GM23338 (cell line): ENCODE results near the gene CHCHD6. TPM values are rescaled to one million over a fixed set of nuclear protein-coding genes. Genes with fewer than 3 reads are reported as not detected.

Experiments
- ATAC-seq: fragments of 200-7000 bp; cut with Tn5 transposase; 3 replicates; pipeline ENCODE4 v1.9.1; 2020
- DNase-seq: peaks from one replicate; pipeline ENCODE4 v3.0.0-alpha.2; 2015; ENCODE audit warnings: low spot score
- H2AFZ ChIP-seq: fragments of 200-600 bp; sonication (generic); 2 replicates; pipeline ENCODE4 v1.8.0; 2016; ENCODE audit warnings: antibody characterized with exemption, mild to moderate bottlenecking, moderate library complexity
- H3F3A ChIP-seq: fragments of 200-600 bp; sonication (generic); replicated peaks from 2 replicates; pipeline ENCODE4 v1.8.0; 2017; ENCODE audit warnings: antibody characterized with exemption, mixed run types, low read depth
- H3K27ac ChIP-seq: fragments of 200-600 bp; sonication (generic); 2 replicates; pipeline ENCODE4 v1.6.1; 2016; ENCODE audit warnings: low read depth
- H3K27me3 ChIP-seq: fragments of 200-600 bp; sonication (generic); 2 replicates; pipeline ENCODE4 v1.8.0; 2016; ENCODE audit warnings: mild to moderate bottlenecking, mixed run types, moderate library complexity; ENCODE audit not compliant: insufficient read depth
- H3K36me3 ChIP-seq: fragments of 200-600 bp; sonication (generic); 2 replicates; pipeline ENCODE4 v1.8.0; 2016; ENCODE audit warnings: mild to moderate bottlenecking; ENCODE audit not compliant: insufficient read depth
- H3K4me1 ChIP-seq: fragments of 200-600 bp; sonication (generic); 2 replicates; pipeline ENCODE4 v1.8.0; 2016; ENCODE audit warnings: mild to moderate bottlenecking, moderate library complexity; ENCODE audit not compliant: insufficient read depth
- H3K4me2 ChIP-seq: fragments of 200-600 bp; sonication (generic); 2 replicates; pipeline ENCODE4 v1.7.1; 2017; ENCODE audit warnings: mixed run types
- H3K4me3 ChIP-seq: fragments of 200-600 bp; sonication (generic); 2 replicates; pipeline ENCODE4 v1.6.1; 2016; ENCODE audit warnings: mixed run types
- H3K79me2 ChIP-seq: fragments of 200-600 bp; sonication (generic); replicated peaks from 2 replicates; pipeline ENCODE4 v1.8.0; 2017; ENCODE audit warnings: mild to moderate bottlenecking; ENCODE audit not compliant: insufficient read depth
- H3K9me2 ChIP-seq: fragments of 200-600 bp; sonication (generic); 2 replicates; pipeline ENCODE4 v1.8.0; 2017; ENCODE audit not compliant: insufficient read depth
- H4K20me1 ChIP-seq: fragments of 200-600 bp; sonication (generic); replicated peaks from 2 replicates; pipeline ENCODE4 v1.8.0; 2017; ENCODE audit warnings: mild to moderate bottlenecking; ENCODE audit not compliant: insufficient read depth
- H3K27ac Mint-ChIP-seq: 2 replicates; pipeline ENCODE4 v1.8.0; 2020; ENCODE audit warnings: inconsistent platforms, mild to moderate bottlenecking, moderate library complexity, mixed read lengths
- H3K27me3 Mint-ChIP-seq: 3 replicates; pipeline ENCODE4 v1.8.0; 2022; ENCODE audit warnings: low read depth, mild to moderate bottlenecking, moderate library complexity, mixed read lengths, inconsistent platforms; ENCODE audit not compliant: insufficient read depth, poor library complexity
- H3K36me3 Mint-ChIP-seq: 3 replicates; pipeline ENCODE4 v1.8.0; 2021; ENCODE audit warnings: low read depth, mild to moderate bottlenecking, inconsistent platforms, moderate library complexity, mixed read lengths
- H3K4me1 Mint-ChIP-seq: 3 replicates; pipeline ENCODE4 v1.8.0; 2020; ENCODE audit warnings: mild to moderate bottlenecking, inconsistent platforms, mixed read lengths
- H3K4me3 Mint-ChIP-seq: 3 replicates; pipeline ENCODE4 v1.8.0; 2021; ENCODE audit warnings: moderate library complexity, mild to moderate bottlenecking, inconsistent platforms, mixed read lengths
- H3K9me3 Mint-ChIP-seq: 3 replicates; pipeline ENCODE4 v1.8.0; 2020; ENCODE audit warnings: moderate library complexity, mild to moderate bottlenecking, inconsistent platforms, mixed read lengths
- CREB1 ChIP-seq: fragments of 250-450 bp; sonication (Bioruptor Pico); IDR thresholded peaks from 2 replicates; pipeline ENCODE4 v1.5.0; 2020; ENCODE audit warnings: low read depth, mild to moderate bottlenecking, moderate library complexity
- CTCF ChIP-seq, 2 experiments: fragments of 200-600 bp in 1 of 2; sonication (generic) in 1 of 2; conservative IDR thresholded peaks; 2 replicates each; pipeline versions ENCODE4 v1.5.1 to v1.6.1; 2016 to 2017; ENCODE audit warnings: antibody characterized with exemption in 2 of 2, low read depth in 2 of 2, mild to moderate bottlenecking in 2 of 2, moderate library complexity in 1 of 2
- ETS1 ChIP-seq: IDR thresholded peaks from 2 replicates; pipeline ENCODE4 v1.6.1; 2016; ENCODE audit warnings: antibody characterized with exemption
- EZH2 ChIP-seq: fragments of 200-600 bp; sonication (generic); IDR thresholded peaks from one replicate; pipeline ENCODE4 v1.8.0; 2017; ENCODE audit warnings: antibody characterized with exemption, mild to moderate bottlenecking, low read depth; ENCODE audit not compliant: unreplicated experiment
- EZH2phosphoT487 ChIP-seq: fragments of 200-600 bp; sonication (generic); IDR thresholded peaks from one replicate; pipeline ENCODE4 v1.8.1; 2018; ENCODE audit warnings: antibody characterized with exemption; ENCODE audit not compliant: unreplicated experiment
- JUNB ChIP-seq: IDR thresholded peaks from one replicate; pipeline ENCODE4 v1.6.1; 2016; ENCODE audit warnings: antibody characterized with exemption; ENCODE audit not compliant: unreplicated experiment
- NANOG ChIP-seq: IDR thresholded peaks from 2 replicates; pipeline ENCODE4 v1.6.1; 2016; ENCODE audit warnings: antibody characterized with exemption, borderline replicate concordance
- POLR2AphosphoS5 ChIP-seq: IDR thresholded peaks from 2 replicates; pipeline ENCODE4 v1.6.1; 2016; ENCODE audit warnings: antibody characterized with exemption, low read depth
- REST ChIP-seq: IDR thresholded peaks from one replicate; pipeline ENCODE4 v1.6.1; 2018; ENCODE audit warnings: antibody characterized with exemption; ENCODE audit not compliant: unreplicated experiment
- STAT1 ChIP-seq: IDR thresholded peaks from one replicate; pipeline ENCODE4 v1.6.1; 2016; ENCODE audit warnings: antibody characterized with exemption; ENCODE audit not compliant: unreplicated experiment
- ZNF114 ChIP-seq: fragments of 250-450 bp; sonication (Bioruptor Pico); IDR thresholded peaks from 2 replicates; pipeline ENCODE4 v1.5.0; 2020; ENCODE audit warnings: mild to moderate bottlenecking, moderate library complexity
- ZNF331 ChIP-seq: fragments of 250-450 bp; sonication (Bioruptor Pico); IDR thresholded peaks from 2 replicates; pipeline ENCODE4 v1.5.0; 2020; ENCODE audit warnings: low read depth, mild to moderate bottlenecking, moderate library complexity
- ZNF462 ChIP-seq: fragments of 250-450 bp; sonication (Bioruptor Pico); IDR thresholded peaks from 2 replicates; pipeline ENCODE4 v1.5.0; 2020; ENCODE audit warnings: mild to moderate bottlenecking, moderate library complexity
- polyA plus RNA-seq: library from polyadenylated mRNA; unstranded; fragments of >200 nt; fragmentation: Nextera tagmentation; extraction: Ambion mirVana; gene quantifications from 2 replicates; pipeline ENCODE4 v1.2.1, GENCODE V29; 2016
- total RNA-seq: library from RNA; depleted of rRNA; stranded (reverse); fragments of >200 nt; shearing (Covaris generic); gene quantifications from 2 replicates; pipeline ENCODE4 v1.2.3, GENCODE V29; 2014

Gene CHCHD6
- total and polyA plus RNA-seq, 2 experiments from 2014 or later, result 28.8 to 43.0 TPM

- Histone ChIP-seq H3K4me1 (peaks cover 4% of the 10 kb centered on the region), H2AFZ (no peak overlapping the region), H3K27me3 (0 out of 2 replicates have a peak, but pooled peaks cover 10% of the 10 kb centered on the region), H3F3A (no peaks in the 10 kb centered on the region), H4K20me1 (no peaks in the 10 kb centered on the region; the same call in 1 of the 2 replicates), H3K9me2 (no peaks in the 10 kb centered on the region), H3K79me2 (peaks cover 38% of the 10 kb centered on the region), H3K36me3 (no peaks in the 10 kb centered on the region), H3K27ac (no peak overlapping the region), H3K4me2 (peak overlapping the region; percentile 84), H3K4me3 (peak overlapping the region; percentile 72)
- TF ChIP-seq EZH2 (no peak), ZNF331 (CRISPR knock-in tag) (no peak), ZNF114 (no peak), NANOG (no peak), POLR2AphosphoS5 (no peak), EZH2phosphoT487 (no peak), REST (no peak), CTCF (conservative IDR thresholded peaks at IDR 0.05; ENCODE audit: low read depth in 2 of 2) (no peak), ETS1 (no peak), CREB1 (CRISPR knock-in tag) (no peak), JUNB (no peak), ZNF462 (CRISPR knock-in tag) (no peak), STAT1 (no peak)
- no peak overlapping the region for H3K27ac Mint-ChIP-seq
- peak; percentile 69 for ATAC-seq
- no peaks in the 10 kb centered on the region; the same call in 2 of the 3 replicates for H3K36me3 Mint-ChIP-seq
- peak overlapping the region; percentile 63 for H3K4me3 Mint-ChIP-seq
- DNase-seq, result peak; percentile 87
- H3K9me3 Mint-ChIP-seq, result no peaks in the 10 kb centered on the region
- H3K27me3 Mint-ChIP-seq, result peaks cover 21% of the 10 kb centered on the region
- peaks cover 6% of the 10 kb centered on the region for H3K4me1 Mint-ChIP-seq
These were observed 279.8 kb downstream of the CHCHD6 start for GRCh38 chr3:126983653-126984390.
